RWPE1 (cell line): ENCODE measurements around the gene SH3TC2.

Experiments used
- CTCF ChIA-PET: fragments of 350-600 bp; sonication (Branson Sonifier 250); formaldehyde crosslinking; extraction: SDS; loops from one replicate; lab custom pipeline; 2021; lab: Yijun Ruan, JAX
- POLR2A ChIA-PET: fragments of 400-600 bp; formaldehyde crosslinking; extraction: SDS; loops from one replicate; lab custom pipeline; 2020; ENCODE audit warnings: antibody characterized with exemption; ENCODE audit not compliant: low non-redundant PET; lab: Yijun Ruan, JAX
- DNase-seq: peaks from one replicate; pipeline ENCODE4 v3.0.0; 2012; ENCODE audit warnings: low spot score
- H3K27ac ChIP-seq: fragments of 450-650 bp; 2 replicates; pipeline ENCODE4 v1.5.1; 2017
- CTCF ChIP-seq: fragments of 450-650 bp; conservative IDR thresholded peaks from 2 replicates; pipeline ENCODE4 v1.5.1; 2017; ENCODE audit warnings: low read depth, mild to moderate bottlenecking

Gene SH3TC2

GRCh38 chr5:149093625-149094024, 30.8 kb upstream of the SH3TC2 start:
- CTCF ChIA-PET: no interaction called here
- no peak overlapping the region for H3K27ac ChIP-seq
- no peak for TF ChIP-seq CTCF
- DNase-seq: no peak
- POLR2A ChIA-PET: no interaction called here

DNA sequence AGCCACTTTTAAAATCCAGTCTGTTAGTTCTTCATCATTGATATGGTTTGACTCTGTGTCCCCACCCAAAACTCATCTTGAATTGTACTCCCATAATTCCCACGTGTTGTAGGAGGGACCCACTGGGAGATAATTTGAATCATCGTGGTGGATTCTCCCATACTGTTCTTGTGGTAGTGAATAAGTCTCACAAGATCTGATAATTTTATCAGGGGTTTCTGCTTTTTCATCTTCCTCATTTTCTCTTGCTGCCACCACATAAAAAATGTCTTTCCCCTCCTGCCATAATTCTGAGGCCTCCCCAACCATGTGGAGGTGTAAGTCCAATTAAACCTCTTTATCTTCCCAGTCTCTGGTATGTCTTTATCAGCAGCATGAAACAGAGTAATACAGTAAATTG, 26.9 kb upstream of the SH3TC2 start:
- no peak overlapping the region for H3K27ac ChIP-seq
- ChIA-PET POLR2A (no interaction called here), CTCF (no interaction called here)
- TF ChIP-seq CTCF: no peak
- no peak for DNase-seq

- no peak for DNase-seq
- no peak overlapping the region for H3K27ac ChIP-seq
- TF ChIP-seq CTCF: no peak
- ChIA-PET CTCF (no interaction called here), POLR2A (no interaction called here)
These were observed 25.8 kb upstream of the SH3TC2 start for GRCh38 chr5:149088686-149089085.

DNA sequence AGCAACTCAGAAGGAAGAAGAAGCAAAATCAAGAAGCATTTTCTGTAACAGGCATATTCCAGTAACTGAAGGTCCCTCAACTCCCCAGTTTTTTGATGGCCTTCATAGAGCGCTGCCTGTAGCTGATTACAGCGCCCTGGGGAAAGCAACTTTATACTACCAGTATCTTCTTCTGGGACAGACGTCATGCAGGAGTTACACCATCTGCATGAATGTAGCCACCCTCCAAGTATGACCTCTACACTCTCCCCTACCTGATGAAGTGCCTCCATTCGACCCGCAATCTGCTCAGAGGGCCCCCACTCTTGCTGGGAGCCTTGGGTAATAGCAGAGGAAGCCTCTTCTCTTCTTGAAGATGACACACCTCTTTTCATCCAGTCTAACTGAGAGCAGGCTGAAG, 21.0 kb upstream of the SH3TC2 start:
- no peak overlapping the region for H3K27ac ChIP-seq
- DNase-seq: no peak
- ChIA-PET CTCF (interaction anchor here (0.7 kb wide), 1 partner anchor 283 kb away, joined by 4 read pairs; no protein-coding TSS in a partner anchor), POLR2A (no interaction called here)
- TF ChIP-seq CTCF: no peak

GRCh38 chr5:149082271-149082670, 19.4 kb upstream of the SH3TC2 start:
- POLR2A ChIA-PET: no interaction called here
- CTCF ChIA-PET: interaction anchor here (0.6 to 0.7 kb wide), 2 partner anchors 47 to 168 kb away, joined by 4 read pairs; no protein-coding TSS in a partner anchor
- H3K27ac ChIP-seq: no peak overlapping the region
- DNase-seq: no peak
- no peak for TF ChIP-seq CTCF

DNA sequence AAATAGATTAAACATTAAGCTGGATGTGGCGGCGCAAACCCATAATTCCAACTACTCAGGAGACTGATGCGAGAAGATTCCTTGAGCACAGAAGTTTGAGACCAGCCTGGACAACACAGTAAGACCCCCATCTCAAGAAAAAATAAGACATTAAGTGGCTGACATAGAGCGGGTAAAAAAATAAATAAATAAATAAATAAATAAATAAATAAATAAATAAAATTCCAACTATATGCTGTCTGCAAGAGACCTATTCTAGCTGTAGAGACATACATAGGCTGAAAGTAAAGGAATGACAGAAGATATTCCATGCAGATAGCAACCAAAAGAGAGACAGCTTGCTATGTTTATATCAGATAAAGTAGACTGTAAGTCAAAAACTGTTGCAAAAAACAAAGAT, 17.4 kb upstream of the SH3TC2 start:
- TF ChIP-seq CTCF: no peak
- no peak overlapping the region for H3K27ac ChIP-seq
- ChIA-PET POLR2A (no interaction called here), CTCF (no interaction called here)
- no peak for DNase-seq
